HepG2 (cell line): ENCODE data around the gene ANKRD2. TPM values are rescaled to one million over a fixed set of nuclear protein-coding genes. Genes with fewer than 3 reads are reported as not detected.
A peak's percentile ranks its signal among the peaks of the same experiment; 100 is the strongest.

ENCODE experiments used
- ARNT2 ChIP-seq: sonication (generic); formaldehyde crosslinking; IDR thresholded peaks from 2 replicates; pipeline ENCODE4 v1.8.0; 2022; ENCODE audit warnings: mild to moderate bottlenecking, low read depth, missing genetic modification reagents, moderate library complexity
- CBX1 ChIP-seq: IDR thresholded peaks from one replicate; pipeline ENCODE4 v1.6.1; 2016; ENCODE audit warnings: antibody characterized with exemption, low read depth
- EHMT2 ChIP-seq: fragments of 200-600 bp; sonication (generic); IDR thresholded peaks from 2 replicates; pipeline ENCODE4 v1.7.0; 2017; ENCODE audit warnings: antibody characterized with exemption, low read depth, low read length, borderline replicate concordance
- EP300 ChIP-seq, 3 experiments: sonication (generic) in 1 of 3; formaldehyde crosslinking in 1 of 3; IDR thresholded peaks; 2 replicates each; pipeline versions ENCODE4 v1.5.1 to v1.6.1; 2011 to 2020; ENCODE audit warnings: low read depth in 2 of 3, low read length in 2 of 3, borderline replicate concordance in 1 of 3, improper control_type of control experiment in 1 of 3, mild to moderate bottlenecking in 1 of 3, missing genetic modification reagents in 1 of 3, moderate library complexity in 1 of 3
- FOSL2 ChIP-seq: sonication (generic); formaldehyde crosslinking; IDR thresholded peaks from 2 replicates; pipeline ENCODE4 v1.4.0; 2020; ENCODE audit warnings: missing genetic modification reagents
- GABPB1 ChIP-seq: IDR thresholded peaks from 2 replicates; pipeline ENCODE4 v1.6.1; 2016; ENCODE audit warnings: mild to moderate bottlenecking, missing genetic modification reagents, moderate library complexity, missing compliant biosample characterization
- GATAD1 ChIP-seq: IDR thresholded peaks from 2 replicates; pipeline ENCODE4 v1.6.1; 2016; ENCODE audit warnings: missing genetic modification reagents, missing compliant biosample characterization
- LCORL ChIP-seq, 2 experiments: fragments of 450-650 bp in 1 of 2; sonication (generic) in 1 of 2; formaldehyde crosslinking in 1 of 2; IDR thresholded peaks; 2 replicates each; pipeline versions ENCODE4 v1.5.0 to v1.6.1; 2017 to 2020; ENCODE audit warnings: antibody characterized with exemption in 1 of 2, missing genetic modification reagents in 1 of 2
- MATR3 ChIP-seq: sonication (generic); formaldehyde crosslinking; IDR thresholded peaks from 2 replicates; pipeline ENCODE4 v1.4.0; 2020; ENCODE audit warnings: missing genetic modification reagents
- MEF2D ChIP-seq: sonication (generic); formaldehyde crosslinking; IDR thresholded peaks from 2 replicates; pipeline ENCODE4 v1.5.1; 2020; ENCODE audit warnings: mild to moderate bottlenecking, missing genetic modification reagents
- ONECUT2 ChIP-seq: sonication (generic); formaldehyde crosslinking; IDR thresholded peaks from 2 replicates; pipeline ENCODE4 v1.4.0; 2020; ENCODE audit warnings: missing genetic modification reagents
- PAF1 ChIP-seq: IDR thresholded peaks from 2 replicates; pipeline ENCODE4 v1.6.1; 2016; ENCODE audit warnings: missing genetic modification reagents, missing compliant biosample characterization
- RARA ChIP-seq: IDR thresholded peaks from 2 replicates; pipeline ENCODE4 v1.6.1; 2016; ENCODE audit warnings: missing genetic modification reagents, missing compliant biosample characterization
- RFXANK ChIP-seq: IDR thresholded peaks from 2 replicates; pipeline ENCODE4 v1.6.1; 2016
- SP140L ChIP-seq: sonication (generic); formaldehyde crosslinking; IDR thresholded peaks from 2 replicates; pipeline ENCODE4 v1.4.0; 2020; ENCODE audit warnings: missing genetic modification reagents, borderline replicate concordance
- SSRP1 ChIP-seq: IDR thresholded peaks from 2 replicates; pipeline ENCODE4 v1.6.1; 2016; ENCODE audit warnings: control low read depth
- YEATS2 ChIP-seq: sonication (generic); formaldehyde crosslinking; IDR thresholded peaks from 2 replicates; pipeline ENCODE4 v1.4.0; 2020; ENCODE audit warnings: missing genetic modification reagents, borderline replicate concordance
- ZC3H4 ChIP-seq: sonication (generic); formaldehyde crosslinking; IDR thresholded peaks from 2 replicates; pipeline ENCODE4 v1.4.0; 2020; ENCODE audit warnings: missing genetic modification reagents, borderline replicate concordance
- ZMYM3 ChIP-seq: sonication (generic); formaldehyde crosslinking; IDR thresholded peaks from 2 replicates; pipeline ENCODE4 v1.5.1; 2020; ENCODE audit warnings: mild to moderate bottlenecking, missing genetic modification reagents
- ZNF296 ChIP-seq: sonication (generic); formaldehyde crosslinking; conservative IDR thresholded peaks from 2 replicates; pipeline ENCODE4 v1.5.0; 2020; ENCODE audit warnings: mild to moderate bottlenecking, missing genetic modification reagents
- ZNF484 ChIP-seq: sonication (generic); formaldehyde crosslinking; IDR thresholded peaks from 2 replicates; pipeline ENCODE4 v1.5.1; 2020; ENCODE audit warnings: mild to moderate bottlenecking, low read depth, missing genetic modification reagents, borderline replicate concordance
- ZNF496 ChIP-seq: sonication (generic); formaldehyde crosslinking; IDR thresholded peaks from 2 replicates; pipeline ENCODE4 v1.8.1; 2023; ENCODE audit warnings: mild to moderate bottlenecking, moderate library complexity, missing genetic modification reagents; ENCODE audit not compliant: insufficient replicate concordance
- ZNF557 ChIP-seq: sonication (generic); formaldehyde crosslinking; IDR thresholded peaks from 2 replicates; pipeline ENCODE4 v1.4.0; 2020; ENCODE audit warnings: missing genetic modification reagents
- ZNF841 ChIP-seq: sonication (generic); formaldehyde crosslinking; IDR thresholded peaks from 2 replicates; pipeline ENCODE4 v1.8.1; 2023; ENCODE audit warnings: missing genetic modification reagents, borderline replicate concordance
- polyA plus RNA-seq, 8 experiments: library from polyadenylated mRNA; depleted of rRNA in 3 of 8; stranded (reverse) in 7 of 8; unstranded in 1 of 8; fragments of >200 nt; fragmentation: Illumina TruSeq in 4 of 8; extraction: Trizol in 4 of 8; gene quantifications; 2 replicates each; pipeline versions ENCODE4 v1.2.1 to v1.2.3, GENCODE V29; 2011 to 2016; ENCODE audit warnings: low read depth in 4 of 8, missing spikeins in 1 of 8, mixed read lengths in 1 of 8; ENCODE audit not compliant: insufficient read depth in 1 of 8
- total RNA-seq, 5 experiments: library from RNA; depleted of rRNA; stranded (reverse); fragments of >200 nt; fragmentation: Illumina TruSeq; extraction: Trizol; gene quantifications; 2 replicates each; pipeline ENCODE4 v1.2.3, GENCODE V29; 2016; ENCODE audit warnings: low read depth in 1 of 5
- TF ChIP-seq, protein P1 (sequence below): IDR thresholded peaks from 2 replicates; pipeline ENCODE4 v1.4.0; 2020; ENCODE audit warnings: mild to moderate bottlenecking, missing genetic modification reagents
- TF ChIP-seq, protein P2 (sequence below): sonication (generic); formaldehyde crosslinking; IDR thresholded peaks from 2 replicates; pipeline ENCODE4 v1.4.0; 2020; ENCODE audit warnings: missing genetic modification reagents

The ANKRD2 gene
- total and polyA plus RNA-seq, 2 of the 13 experiments (the other 11 are each of a cell fraction or from before 2014, with no cell fraction given) = not detected

DNA sequence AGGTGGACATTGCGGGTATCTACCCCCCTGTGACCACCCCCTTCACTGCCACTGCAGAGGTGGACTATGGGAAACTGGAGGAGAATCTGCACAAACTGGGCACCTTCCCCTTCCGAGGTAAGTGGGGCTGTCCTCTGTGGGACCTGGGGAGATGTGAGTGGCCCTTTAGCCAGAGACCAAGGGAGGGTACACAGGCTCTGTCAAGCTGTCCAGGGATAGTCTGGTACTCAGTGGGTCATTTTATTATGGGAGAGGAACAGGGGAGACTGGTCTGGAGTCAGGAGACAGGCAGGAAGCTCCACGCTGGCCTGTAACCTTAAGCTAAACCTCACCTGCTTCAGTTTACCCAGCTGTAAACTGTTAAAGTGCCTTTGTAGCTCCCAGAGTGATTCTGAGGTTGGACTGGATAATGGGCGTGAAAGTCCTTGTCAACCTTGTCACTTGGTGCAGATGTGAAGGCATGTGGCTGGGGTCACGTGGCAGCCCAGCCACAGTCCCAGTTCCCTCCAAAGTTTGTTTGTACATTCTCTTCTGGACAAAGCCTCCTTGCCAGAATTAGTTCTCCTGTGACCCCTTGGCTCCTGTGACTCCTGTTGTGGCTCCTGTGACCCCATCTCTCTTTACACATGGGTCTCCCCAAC is 12.3 kb downstream of the ANKRD2 start (continued):
- TF ChIP-seq, protein P1, sequence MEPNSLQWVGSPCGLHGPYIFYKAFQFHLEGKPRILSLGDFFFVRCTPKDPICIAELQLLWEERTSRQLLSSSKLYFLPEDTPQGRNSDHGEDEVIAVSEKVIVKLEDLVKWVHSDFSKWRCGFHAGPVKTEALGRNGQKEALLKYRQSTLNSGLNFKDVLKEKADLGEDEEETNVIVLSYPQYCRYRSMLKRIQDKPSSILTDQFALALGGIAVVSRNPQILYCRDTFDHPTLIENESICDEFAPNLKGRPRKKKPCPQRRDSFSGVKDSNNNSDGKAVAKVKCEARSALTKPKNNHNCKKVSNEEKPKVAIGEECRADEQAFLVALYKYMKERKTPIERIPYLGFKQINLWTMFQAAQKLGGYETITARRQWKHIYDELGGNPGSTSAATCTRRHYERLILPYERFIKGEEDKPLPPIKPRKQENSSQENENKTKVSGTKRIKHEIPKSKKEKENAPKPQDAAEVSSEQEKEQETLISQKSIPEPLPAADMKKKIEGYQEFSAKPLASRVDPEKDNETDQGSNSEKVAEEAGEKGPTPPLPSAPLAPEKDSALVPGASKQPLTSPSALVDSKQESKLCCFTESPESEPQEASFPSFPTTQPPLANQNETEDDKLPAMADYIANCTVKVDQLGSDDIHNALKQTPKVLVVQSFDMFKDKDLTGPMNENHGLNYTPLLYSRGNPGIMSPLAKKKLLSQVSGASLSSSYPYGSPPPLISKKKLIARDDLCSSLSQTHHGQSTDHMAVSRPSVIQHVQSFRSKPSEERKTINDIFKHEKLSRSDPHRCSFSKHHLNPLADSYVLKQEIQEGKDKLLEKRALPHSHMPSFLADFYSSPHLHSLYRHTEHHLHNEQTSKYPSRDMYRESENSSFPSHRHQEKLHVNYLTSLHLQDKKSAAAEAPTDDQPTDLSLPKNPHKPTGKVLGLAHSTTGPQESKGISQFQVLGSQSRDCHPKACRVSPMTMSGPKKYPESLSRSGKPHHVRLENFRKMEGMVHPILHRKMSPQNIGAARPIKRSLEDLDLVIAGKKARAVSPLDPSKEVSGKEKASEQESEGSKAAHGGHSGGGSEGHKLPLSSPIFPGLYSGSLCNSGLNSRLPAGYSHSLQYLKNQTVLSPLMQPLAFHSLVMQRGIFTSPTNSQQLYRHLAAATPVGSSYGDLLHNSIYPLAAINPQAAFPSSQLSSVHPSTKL (CRISPR knock-in tag) = 0 out of 2 replicates have a peak, but pooled peaks have one; percentile 16
- TF ChIP-seq ZNF841 (CRISPR knock-in tag) (no peak), RARA (CRISPR knock-in tag) (no peak), EHMT2 (no peak), RFXANK (no peak), ZNF296 (CRISPR knock-in tag) (no peak), FOSL2 (0 out of 2 replicates have a peak, but pooled peaks have one; percentile 18), ARNT2 (CRISPR knock-in tag) (0 out of 2 replicates have a peak, but pooled peaks have one; percentile 22), MEF2D (CRISPR knock-in tag) (no peak), CBX1 (no peak), SSRP1 (no peak), ZC3H4 (no peak), ZNF557 (CRISPR knock-in tag) (no peak), PAF1 (no peak), ZMYM3 (CRISPR knock-in tag) (no peak; the same call in 1 of the 2 replicates), LCORL (IDR thresholded peaks at IDR 0.05) (no peak), LCORL (CRISPR knock-in tag; IDR thresholded peaks at IDR 0.05) (no peak), GABPB1 (CRISPR knock-in tag) (no peak), ZNF484 (no peak), ZNF496 (no peak), GATAD1 (CRISPR knock-in tag) (peak; percentile 43; the same call in 1 of the 2 replicates), EP300 (IDR thresholded peaks at IDR 0.05; ENCODE audit: low read depth in 2 of 2, low read length in 2 of 2) (no peak), EP300 (CRISPR knock-in tag; IDR thresholded peaks at IDR 0.05; ENCODE audit: borderline replicate concordance) (no peak), SP140L (no peak), YEATS2 (no peak), MATR3 (CRISPR knock-in tag) (no peak), ONECUT2 (CRISPR knock-in tag) (no peak)
- TF ChIP-seq, protein P2, sequence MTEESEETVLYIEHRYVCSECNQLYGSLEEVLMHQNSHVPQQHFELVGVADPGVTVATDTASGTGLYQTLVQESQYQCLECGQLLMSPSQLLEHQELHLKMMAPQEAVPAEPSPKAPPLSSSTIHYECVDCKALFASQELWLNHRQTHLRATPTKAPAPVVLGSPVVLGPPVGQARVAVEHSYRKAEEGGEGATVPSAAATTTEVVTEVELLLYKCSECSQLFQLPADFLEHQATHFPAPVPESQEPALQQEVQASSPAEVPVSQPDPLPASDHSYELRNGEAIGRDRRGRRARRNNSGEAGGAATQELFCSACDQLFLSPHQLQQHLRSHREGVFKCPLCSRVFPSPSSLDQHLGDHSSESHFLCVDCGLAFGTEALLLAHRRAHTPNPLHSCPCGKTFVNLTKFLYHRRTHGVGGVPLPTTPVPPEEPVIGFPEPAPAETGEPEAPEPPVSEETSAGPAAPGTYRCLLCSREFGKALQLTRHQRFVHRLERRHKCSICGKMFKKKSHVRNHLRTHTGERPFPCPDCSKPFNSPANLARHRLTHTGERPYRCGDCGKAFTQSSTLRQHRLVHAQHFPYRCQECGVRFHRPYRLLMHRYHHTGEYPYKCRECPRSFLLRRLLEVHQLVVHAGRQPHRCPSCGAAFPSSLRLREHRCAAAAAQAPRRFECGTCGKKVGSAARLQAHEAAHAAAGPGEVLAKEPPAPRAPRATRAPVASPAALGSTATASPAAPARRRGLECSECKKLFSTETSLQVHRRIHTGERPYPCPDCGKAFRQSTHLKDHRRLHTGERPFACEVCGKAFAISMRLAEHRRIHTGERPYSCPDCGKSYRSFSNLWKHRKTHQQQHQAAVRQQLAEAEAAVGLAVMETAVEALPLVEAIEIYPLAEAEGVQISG = peak; percentile 65
